ACC112 (cell line): Measurements from ENCODE around the gene TSHZ2.
A peak's percentile ranks its signal among the peaks of the same experiment; 100 is the strongest.
"Not testable (repeated sequence)": the region's sequence is repeated elsewhere in the genome, so short reads cannot be mapped to it uniquely, and the experiment has no call there.

Source experiments
- H2AFZ ChIP-seq: fragments of 200-600 bp; sonication (generic); one replicate; pipeline ENCODE4 v1.6.0; 2017; ENCODE audit warnings: antibody characterized with exemption, low read length; ENCODE audit not compliant: unreplicated experiment
- H3K27ac ChIP-seq: fragments of 200-600 bp; sonication (generic); 2 replicates; pipeline ENCODE4 v1.5.1; 2014; ENCODE audit warnings: low read depth, mild to moderate bottlenecking, antibody characterized with exemption, low read length, moderate library complexity
- H3K27me3 ChIP-seq: fragments of 200-600 bp; sonication (generic); 2 replicates; pipeline ENCODE4 v1.6.1; 2014; ENCODE audit warnings: mild to moderate bottlenecking, antibody characterized with exemption, low read length, moderate library complexity, mixed read lengths; ENCODE audit not compliant: insufficient read depth
- H3K36me3 ChIP-seq: fragments of 200-600 bp; sonication (generic); 2 replicates; pipeline ENCODE4 v1.6.1; 2016; ENCODE audit warnings: mild to moderate bottlenecking, antibody characterized with exemption, low read length, moderate library complexity, mixed read lengths; ENCODE audit not compliant: insufficient read depth
- H3K4me1 ChIP-seq: fragments of 200-600 bp; sonication (generic); one replicate; pipeline ENCODE4 v1.6.1; 2016; ENCODE audit warnings: low read length, mixed read lengths; ENCODE audit not compliant: insufficient read depth, unreplicated experiment, control insufficient read depth
- H3K4me3 ChIP-seq: fragments of 200-600 bp; sonication (generic); 2 replicates; pipeline ENCODE4 v1.5.1; 2014; ENCODE audit warnings: mild to moderate bottlenecking, low read depth, low read length
- H3K79me2 ChIP-seq: fragments of 200-600 bp; sonication (generic); one replicate; pipeline ENCODE4 v1.6.0; 2016; ENCODE audit warnings: low read length; ENCODE audit not compliant: control insufficient read depth, unreplicated experiment, insufficient read depth

TSHZ2 gene

DNA sequence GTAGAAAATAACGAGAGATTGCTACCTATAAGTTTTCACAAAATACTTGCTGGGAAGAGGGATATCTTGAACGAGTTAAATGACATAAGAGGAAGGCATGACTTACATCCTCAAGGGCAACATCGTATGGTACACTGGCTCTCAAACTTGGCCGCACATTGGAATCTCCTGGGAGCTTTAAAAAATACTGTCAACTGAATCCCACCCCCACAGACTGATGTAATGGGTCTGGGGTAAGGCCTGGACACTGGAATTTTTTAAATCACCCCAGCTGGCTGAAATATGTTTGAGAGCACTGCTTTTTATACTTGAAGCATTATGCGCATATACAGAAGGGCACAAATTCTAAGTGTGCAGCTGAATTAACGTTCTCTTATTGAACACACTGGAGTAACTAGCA lies 8.0 kb upstream of the TSHZ2 start:
- no peaks in the 10 kb centered on the region for H3K27me3 ChIP-seq
- H3K4me1 ChIP-seq = no peaks in the 10 kb centered on the region
- no peak overlapping the region for H3K4me3 ChIP-seq
- H3K79me2 ChIP-seq = no peaks in the 10 kb centered on the region
- no peak overlapping the region for H2AFZ ChIP-seq
- no peak overlapping the region for H3K27ac ChIP-seq
- no peaks in the 10 kb centered on the region for H3K36me3 ChIP-seq

GRCh38 chr20:52965380-52965779 lies 6.8 kb upstream of the TSHZ2 start:
- H3K27me3 ChIP-seq = no peaks in the 10 kb centered on the region
- no peak overlapping the region for H2AFZ ChIP-seq
- no peak overlapping the region for H3K4me3 ChIP-seq
- no peaks in the 10 kb centered on the region for H3K4me1 ChIP-seq
- no peaks in the 10 kb centered on the region for H3K79me2 ChIP-seq
- H3K36me3 ChIP-seq = no peaks in the 10 kb centered on the region
- H3K27ac ChIP-seq = no peak overlapping the region

DNA sequence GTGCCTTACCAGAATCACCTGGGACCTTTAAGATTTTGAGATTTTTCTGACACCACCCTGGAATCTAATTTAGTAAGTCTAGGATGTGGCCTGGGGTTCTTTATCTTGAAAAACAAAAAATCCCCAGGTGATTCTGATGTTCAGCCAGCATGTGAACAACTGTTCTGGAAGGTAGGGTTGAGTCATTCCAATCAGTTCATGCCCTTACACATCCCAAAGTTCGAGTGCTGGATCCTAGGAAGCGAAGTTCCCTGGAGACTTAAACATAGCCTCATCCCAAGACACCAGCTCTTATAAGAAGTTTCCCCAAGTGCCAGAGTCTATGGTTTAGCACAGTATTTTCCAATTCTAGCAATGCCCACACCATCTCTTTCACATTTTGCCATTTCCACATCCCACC lies 6.3 kb upstream of the TSHZ2 start:
- no peaks in the 10 kb centered on the region for H3K36me3 ChIP-seq
- no peaks in the 10 kb centered on the region for H3K27me3 ChIP-seq
- no peak overlapping the region for H3K27ac ChIP-seq
- H3K79me2 ChIP-seq = no peaks in the 10 kb centered on the region
- H2AFZ ChIP-seq = no peak overlapping the region
- H3K4me3 ChIP-seq = no peak overlapping the region
- no peaks in the 10 kb centered on the region for H3K4me1 ChIP-seq

- H3K79me2 ChIP-seq = not testable (repeated sequence)
These were observed 5.6 kb upstream of the TSHZ2 start for GRCh38 chr20:52966543-52966942.

GRCh38 chr20:52971498-52972189 lies 514 bp upstream of the TSHZ2 start:
- Histone ChIP-seq H2AFZ (peak overlapping the region; percentile 15), H3K27me3 (no peaks in the 10 kb centered on the region), H3K36me3 (no peaks in the 10 kb centered on the region), H3K79me2 (no peaks in the 10 kb centered on the region), H3K27ac (no peak overlapping the region), H3K4me3 (peak overlapping the region; percentile 76), H3K4me1 (no peaks in the 10 kb centered on the region)

More at GRCh38 chr20:52966543-52966942, 5.6 kb upstream of the TSHZ2 start:
- H2AFZ ChIP-seq, H3K27me3 ChIP-seq, H3K36me3 ChIP-seq, H3K4me3 ChIP-seq, H3K4me1 ChIP-seq, H3K27ac ChIP-seq: not testable (repeated sequence)

GRCh38 chr20:52972965-52973819 lies 1.0 kb downstream of the TSHZ2 start:
- no peaks in the 10 kb centered on the region for H3K4me1 ChIP-seq
- H3K27ac ChIP-seq = no peak overlapping the region
- no peaks in the 10 kb centered on the region for H3K79me2 ChIP-seq
- H3K4me3 ChIP-seq = peak overlapping the region; percentile 76
- H3K27me3 ChIP-seq = no peaks in the 10 kb centered on the region
- H3K36me3 ChIP-seq = no peaks in the 10 kb centered on the region
- H2AFZ ChIP-seq = peak overlapping the region; percentile 6

DNA sequence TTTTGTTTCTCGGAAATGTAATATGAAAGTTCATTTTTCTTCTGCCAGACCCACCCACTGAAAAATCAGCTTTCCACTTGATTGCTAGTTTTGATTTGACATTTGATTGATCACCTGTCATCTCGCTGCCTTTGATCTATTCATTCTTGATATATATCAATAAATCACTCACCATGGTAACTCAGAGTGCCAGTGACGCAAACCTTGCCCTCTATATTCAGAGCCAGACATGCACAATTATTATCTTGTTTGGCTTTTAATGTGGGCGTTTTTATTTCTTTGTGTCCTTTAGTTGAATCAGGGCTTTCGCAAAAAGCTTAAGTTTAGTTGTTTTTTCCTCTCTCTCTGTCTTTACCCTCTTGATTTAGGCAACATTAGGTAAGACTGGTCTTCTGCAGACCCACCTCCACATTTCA lies 2.0 kb downstream of the TSHZ2 start:
- H3K27me3 ChIP-seq = no peaks in the 10 kb centered on the region
- H3K4me3 ChIP-seq = peak overlapping the region; percentile 76
- no peak overlapping the region for H3K27ac ChIP-seq
- no peak overlapping the region for H2AFZ ChIP-seq
- H3K36me3 ChIP-seq = no peaks in the 10 kb centered on the region
- H3K79me2 ChIP-seq = no peaks in the 10 kb centered on the region
- H3K4me1 ChIP-seq = no peaks in the 10 kb centered on the region

GRCh38 chr20:52975029-52975732 lies 3.0 kb downstream of the TSHZ2 start:
- Histone ChIP-seq H2AFZ (no peak overlapping the region), H3K36me3 (no peaks in the 10 kb centered on the region), H3K4me1 (no peaks in the 10 kb centered on the region), H3K4me3 (peak overlapping the region; percentile 76), H3K27ac (no peak overlapping the region), H3K79me2 (no peaks in the 10 kb centered on the region), H3K27me3 (no peaks in the 10 kb centered on the region)

- Histone ChIP-seq H2AFZ (no peak overlapping the region), H3K27ac (no peak overlapping the region), H3K4me3 (no peak overlapping the region), H3K27me3 (no peaks in the 10 kb centered on the region), H3K79me2 (no peaks in the 10 kb centered on the region), H3K36me3 (no peaks in the 10 kb centered on the region), H3K4me1 (no peaks in the 10 kb centered on the region)
These were observed 3.8 kb downstream of the TSHZ2 start for GRCh38 chr20:52975803-52976531.

- Histone ChIP-seq H3K79me2 (no peaks in the 10 kb centered on the region), H3K4me3 (no peak overlapping the region), H2AFZ (no peak overlapping the region), H3K27me3 (no peaks in the 10 kb centered on the region), H3K36me3 (no peaks in the 10 kb centered on the region), H3K27ac (no peak overlapping the region), H3K4me1 (no peaks in the 10 kb centered on the region)
These were observed 6.7 kb downstream of the TSHZ2 start for GRCh38 chr20:52978851-52979250.
